Stimulated activated effector memory CD8-positive, alpha-beta T cell treated with anti-CD3 and anti-CD28 coated beads, Interleukin-12 subunit alpha, Interleukin-12 subunit beta, amount 100 ng/mL, for 72 hours (primary cell): ENCODE measurements around the gene ADAMTSL1.
"Not testable (repeated sequence)": the region's sequence is repeated elsewhere in the genome, so short reads cannot be mapped to it uniquely, and the experiment has no call there.

ENCODE experiments used
- ATAC-seq: fragments of 150-1000 bp; cut with Tn5 transposase; 2 replicates; pipeline ENCODE4 v1.10.0; 2021
- DNase-seq, 2 donors: peaks; one replicate each; pipeline ENCODE4 v3.0.0; 2021 to 2022; ENCODE audit warnings: low spot score in 2 of 2
- H3K27ac Mint-ChIP-seq: one replicate; pipeline ENCODE4 v1.8.0; 2022; ENCODE audit warnings: mild to moderate bottlenecking, mixed read lengths
- H3K36me3 Mint-ChIP-seq: one replicate; pipeline ENCODE4 v1.8.0; 2022; ENCODE audit warnings: mild to moderate bottlenecking, mixed read lengths
- H3K4me1 Mint-ChIP-seq: one replicate; pipeline ENCODE4 v1.8.0; 2022; ENCODE audit warnings: mixed read lengths
- H3K4me3 Mint-ChIP-seq: one replicate; pipeline ENCODE4 v1.8.0; 2022; ENCODE audit warnings: mild to moderate bottlenecking, mixed read lengths
- H3K9me3 Mint-ChIP-seq: one replicate; pipeline ENCODE4 v1.8.0; 2022; ENCODE audit warnings: mixed read lengths

ADAMTSL1 gene

DNA sequence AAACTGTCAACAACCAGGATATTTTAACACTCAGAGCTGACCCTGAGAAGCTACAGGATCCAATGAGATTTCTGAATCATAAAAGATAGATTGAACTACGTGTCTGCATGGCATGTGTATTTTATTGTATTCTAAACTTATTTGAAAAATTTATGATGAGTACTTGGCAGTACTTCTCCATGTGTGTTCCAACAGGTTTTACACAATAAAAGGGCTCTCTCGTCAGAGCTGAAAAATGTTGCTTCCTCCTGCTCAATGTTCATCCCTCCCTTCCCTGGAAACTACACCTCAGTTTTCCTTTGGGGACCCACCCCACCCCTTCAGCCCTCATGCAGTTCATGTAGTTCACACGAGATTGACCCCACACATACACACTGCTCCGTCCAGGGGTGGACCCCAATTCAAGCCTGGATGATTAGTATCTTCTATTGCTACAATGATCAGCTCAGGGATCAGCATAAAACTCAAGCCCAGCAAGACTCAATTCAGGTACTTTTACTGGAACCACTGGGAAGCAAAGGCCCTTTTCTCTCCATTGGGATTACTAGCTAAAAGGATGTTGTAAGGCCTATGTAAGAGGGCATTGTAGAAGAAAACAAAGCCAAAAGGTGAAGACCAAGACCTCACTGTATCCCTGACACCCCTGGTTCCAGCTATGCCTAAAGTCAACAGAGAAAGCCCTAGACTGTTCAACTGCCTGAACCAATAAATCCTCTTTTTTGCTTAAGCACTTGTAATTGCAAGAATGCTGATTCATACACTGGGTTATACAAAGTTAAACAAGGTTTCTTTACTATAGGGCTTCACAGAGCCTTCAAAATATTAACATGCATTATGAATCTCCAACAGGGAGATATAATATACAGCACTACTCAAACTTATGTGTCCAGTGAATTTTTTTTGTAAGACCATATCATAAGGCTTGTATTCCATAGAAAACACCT, 446.5 kb downstream of the ADAMTSL1 start:
- DNase-seq (no peak), ATAC-seq (no peak)
- H3K36me3 Mint-ChIP-seq, result no peaks in the 10 kb centered on the region
- no peaks in the 10 kb centered on the region for H3K4me1 Mint-ChIP-seq
- H3K9me3 Mint-ChIP-seq, result no peaks in the 10 kb centered on the region
- H3K4me3 Mint-ChIP-seq, result no peak overlapping the region
- H3K27ac Mint-ChIP-seq, result no peak overlapping the region

DNA sequence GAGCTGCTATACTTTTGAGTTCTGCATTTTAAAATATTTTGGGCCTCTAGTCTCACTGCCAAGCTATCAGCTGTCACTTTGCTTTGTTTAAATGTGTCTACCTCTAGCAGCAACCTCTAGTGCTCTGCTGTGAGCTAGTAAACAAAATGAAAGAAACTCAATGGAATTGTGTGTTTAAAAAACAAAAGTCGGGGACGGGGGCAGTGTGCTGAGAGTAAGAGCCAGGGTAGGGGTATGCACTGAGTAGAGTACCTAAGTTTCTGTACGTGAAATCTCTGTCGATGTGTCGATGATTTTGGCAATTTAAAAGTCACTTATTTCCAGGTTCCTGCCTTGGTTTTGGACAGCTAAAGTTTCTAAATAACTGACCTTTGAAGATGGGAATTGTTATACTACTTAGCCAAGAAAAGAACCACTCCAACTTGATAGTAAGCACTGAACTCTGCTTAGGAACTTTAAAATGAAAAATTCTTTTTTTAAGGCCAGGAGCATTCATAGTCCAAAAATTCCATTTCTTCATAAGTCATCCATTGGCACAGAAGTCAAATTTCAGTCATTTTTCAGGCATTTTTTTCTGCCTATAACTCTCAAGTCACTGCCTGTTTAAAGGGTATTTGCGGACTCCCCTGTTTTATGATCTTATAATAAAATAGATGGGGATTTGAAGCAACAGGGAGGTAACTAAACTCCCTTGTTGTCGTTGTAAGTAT, 447.6 kb downstream of the ADAMTSL1 start:
- no peaks in the 10 kb centered on the region for H3K9me3 Mint-ChIP-seq
- H3K27ac Mint-ChIP-seq, result no peak overlapping the region
- H3K36me3 Mint-ChIP-seq, result no peaks in the 10 kb centered on the region
- ATAC-seq (no peak), DNase-seq (no peak)
- H3K4me1 Mint-ChIP-seq, result no peaks in the 10 kb centered on the region
- no peak overlapping the region for H3K4me3 Mint-ChIP-seq

DNA sequence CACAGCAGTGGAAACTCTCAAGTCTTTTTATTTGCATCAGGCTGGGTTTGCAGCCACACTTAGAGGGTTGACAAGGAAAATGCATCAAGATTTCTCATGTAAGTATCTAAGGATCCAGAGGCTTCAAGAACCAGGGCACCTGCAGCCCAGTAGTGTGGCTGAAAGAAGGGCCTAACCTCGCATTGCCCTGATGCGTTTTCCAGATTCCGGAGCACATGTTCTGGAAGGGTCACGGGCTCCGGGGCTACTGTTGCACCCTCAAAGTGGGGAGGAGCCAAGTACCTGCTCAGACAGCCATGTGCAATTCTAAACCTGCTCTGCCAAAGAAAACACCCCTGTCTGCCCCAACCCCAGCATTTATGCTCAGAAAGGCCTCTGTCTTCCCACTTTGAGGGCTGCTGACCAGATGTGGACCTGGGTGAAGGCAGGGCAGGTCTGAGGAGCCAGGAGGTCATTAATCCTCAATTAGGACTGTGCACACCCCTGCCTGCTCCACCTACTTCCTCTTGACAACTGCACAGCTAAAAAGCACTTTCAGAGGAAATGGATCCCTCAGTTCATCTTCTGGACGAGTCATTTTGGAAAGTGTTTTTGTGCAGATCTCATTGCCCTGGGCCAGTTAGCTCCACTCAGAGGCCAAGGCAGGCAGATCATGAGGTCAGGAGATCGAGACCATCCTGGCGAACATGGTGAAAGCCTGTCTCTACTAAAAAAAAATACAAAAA, 448.4 kb downstream of the ADAMTSL1 start:
- ATAC-seq (no peak), DNase-seq (no peak)
- Mint-ChIP-seq H3K36me3 (no peaks in the 10 kb centered on the region), H3K4me1 (no peaks in the 10 kb centered on the region), H3K27ac (no peak overlapping the region), H3K4me3 (no peak overlapping the region), H3K9me3 (no peaks in the 10 kb centered on the region)

DNA sequence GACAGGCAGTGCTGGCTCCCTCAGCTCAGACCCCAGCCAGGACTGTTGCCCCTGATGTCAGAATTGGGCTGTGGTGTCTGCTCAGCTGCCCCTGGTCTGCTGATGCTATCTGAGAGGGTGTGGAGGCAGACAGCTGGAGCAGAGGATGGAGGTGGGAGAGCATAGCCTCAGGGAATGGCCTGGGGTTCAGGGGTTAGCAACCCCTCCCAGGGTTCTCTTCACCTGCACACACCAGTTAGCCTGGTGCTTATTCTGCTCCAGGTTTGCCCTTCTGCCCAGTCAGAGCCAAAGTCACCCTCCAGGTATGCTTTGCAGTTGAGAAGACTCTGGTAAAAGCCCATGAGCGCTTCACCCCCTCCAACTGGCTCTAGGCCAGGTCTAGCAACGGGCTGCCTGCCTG, 449.2 kb downstream of the ADAMTSL1 start:
- ATAC-seq (peak; percentile 27), DNase-seq (no peak)
- Mint-ChIP-seq H3K4me1 (no peaks in the 10 kb centered on the region), H3K27ac (no peak overlapping the region), H3K4me3 (no peak overlapping the region), H3K36me3 (no peaks in the 10 kb centered on the region), H3K9me3 (no peaks in the 10 kb centered on the region)

DNA sequence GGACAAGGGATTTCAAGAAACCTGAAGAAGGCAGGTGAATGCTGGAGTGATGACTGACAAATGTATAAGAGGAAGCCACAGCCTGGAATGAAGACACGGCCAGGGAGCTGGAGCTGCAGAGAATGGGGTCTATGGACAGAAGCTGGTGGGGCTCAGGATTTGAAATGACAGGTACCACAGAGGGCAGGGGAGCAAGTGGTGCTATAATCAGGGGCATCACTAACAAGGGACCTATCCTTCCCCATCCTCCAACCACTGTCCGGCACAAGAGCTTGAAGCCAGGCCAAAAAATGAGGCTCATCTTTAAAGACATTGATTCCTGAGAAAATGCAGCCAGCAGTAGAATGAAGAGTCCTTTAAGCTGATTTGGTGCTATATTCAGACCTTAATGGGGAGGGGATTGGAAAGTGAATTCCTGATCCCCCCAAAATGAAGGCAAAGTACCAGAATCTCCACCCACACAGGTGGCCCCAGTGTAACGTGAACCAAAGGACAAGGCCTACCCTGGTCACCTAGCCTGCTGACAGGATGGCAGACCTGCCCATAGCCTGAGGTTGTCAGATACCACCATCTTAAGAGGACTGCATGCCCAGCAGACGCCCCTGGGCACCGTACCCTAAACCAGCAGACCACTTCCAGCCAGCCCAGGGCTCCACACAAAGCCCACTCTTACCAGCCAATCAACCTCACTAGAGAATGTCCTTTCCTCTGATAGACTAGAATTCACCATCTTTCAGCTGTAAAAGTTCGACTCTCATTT, 449.9 kb downstream of the ADAMTSL1 start:
- no peak overlapping the region for H3K27ac Mint-ChIP-seq
- H3K36me3 Mint-ChIP-seq, result no peaks in the 10 kb centered on the region
- no peaks in the 10 kb centered on the region for H3K9me3 Mint-ChIP-seq
- no peak for ATAC-seq
- H3K4me1 Mint-ChIP-seq, result no peaks in the 10 kb centered on the region
- no peak for DNase-seq
- H3K4me3 Mint-ChIP-seq, result no peak overlapping the region

DNA sequence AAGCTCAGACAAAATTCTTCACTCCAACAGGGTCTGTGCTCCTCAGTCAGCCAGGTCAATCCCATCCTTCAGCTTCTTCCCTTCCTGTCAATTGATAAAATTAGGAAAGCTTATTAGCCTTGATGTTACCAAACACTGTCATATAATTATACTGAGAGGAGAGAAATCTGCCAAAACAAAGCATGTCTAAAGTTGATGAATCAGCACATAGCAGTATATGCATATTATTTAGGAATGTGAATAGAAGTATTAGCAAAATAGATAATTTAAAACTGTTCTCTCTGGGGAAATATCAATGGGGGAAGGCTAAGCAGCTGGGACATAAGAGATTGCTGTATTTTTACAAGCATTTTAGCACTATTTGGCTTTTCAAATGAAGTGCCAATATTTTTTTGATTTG, 451.9 kb downstream of the ADAMTSL1 start:
- Mint-ChIP-seq H3K4me1 (no peaks in the 10 kb centered on the region), H3K9me3 (no peaks in the 10 kb centered on the region), H3K36me3 (no peaks in the 10 kb centered on the region), H3K4me3 (no peak overlapping the region), H3K27ac (no peak overlapping the region)
- no peak for DNase-seq
- ATAC-seq, result no peak

DNA sequence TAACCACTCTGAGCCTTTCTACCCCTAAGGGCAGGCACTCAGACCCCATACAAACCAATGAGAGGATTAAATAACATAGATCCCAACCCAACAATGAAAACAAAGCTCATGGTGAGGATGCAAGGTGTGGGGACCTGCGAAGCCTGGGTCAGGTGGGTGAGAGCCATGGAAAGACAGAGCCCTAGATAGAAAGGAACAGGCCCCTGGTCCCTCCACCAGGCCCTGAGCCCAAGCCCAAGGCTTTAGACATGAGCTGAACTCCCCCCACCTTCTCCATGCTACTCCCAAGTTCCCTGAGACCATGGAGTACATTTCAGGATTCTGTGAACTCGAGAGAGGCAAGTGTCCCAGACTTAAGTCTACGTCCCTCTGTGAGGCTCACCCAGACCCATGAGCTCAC, 452.6 kb downstream of the ADAMTSL1 start:
- H3K9me3 Mint-ChIP-seq, result no peaks in the 10 kb centered on the region
- H3K4me3 Mint-ChIP-seq, result no peak overlapping the region
- DNase-seq, result no peak
- no peaks in the 10 kb centered on the region for H3K4me1 Mint-ChIP-seq
- H3K36me3 Mint-ChIP-seq, result no peaks in the 10 kb centered on the region
- H3K27ac Mint-ChIP-seq, result no peak overlapping the region
- ATAC-seq, result no peak

DNA sequence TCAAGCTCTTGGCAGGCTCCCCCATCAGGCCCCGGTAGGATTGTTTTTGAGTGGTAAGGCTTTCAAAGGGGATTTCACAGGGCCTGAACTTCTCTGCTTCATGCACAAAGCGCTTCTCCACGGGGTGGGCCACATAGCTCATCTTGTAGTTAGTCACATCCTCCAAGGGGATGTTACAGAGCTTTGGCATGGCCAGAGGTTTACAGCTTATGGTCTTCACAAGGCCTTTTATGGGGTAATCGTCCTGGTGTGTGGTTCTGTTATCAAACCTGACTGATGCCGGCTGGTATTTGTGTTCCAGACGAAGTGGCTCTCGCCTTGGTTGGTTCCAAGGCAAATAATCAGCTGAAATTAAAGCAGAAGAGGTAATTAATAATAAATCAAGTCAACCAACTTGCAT, 454.8 kb downstream of the ADAMTSL1 start:
- no peak overlapping the region for H3K4me3 Mint-ChIP-seq
- H3K36me3 Mint-ChIP-seq, result no peaks in the 10 kb centered on the region
- DNase-seq, result no peak
- no peaks in the 10 kb centered on the region for H3K4me1 Mint-ChIP-seq
- no peaks in the 10 kb centered on the region for H3K9me3 Mint-ChIP-seq
- H3K27ac Mint-ChIP-seq, result no peak overlapping the region
- no peak for ATAC-seq

DNA sequence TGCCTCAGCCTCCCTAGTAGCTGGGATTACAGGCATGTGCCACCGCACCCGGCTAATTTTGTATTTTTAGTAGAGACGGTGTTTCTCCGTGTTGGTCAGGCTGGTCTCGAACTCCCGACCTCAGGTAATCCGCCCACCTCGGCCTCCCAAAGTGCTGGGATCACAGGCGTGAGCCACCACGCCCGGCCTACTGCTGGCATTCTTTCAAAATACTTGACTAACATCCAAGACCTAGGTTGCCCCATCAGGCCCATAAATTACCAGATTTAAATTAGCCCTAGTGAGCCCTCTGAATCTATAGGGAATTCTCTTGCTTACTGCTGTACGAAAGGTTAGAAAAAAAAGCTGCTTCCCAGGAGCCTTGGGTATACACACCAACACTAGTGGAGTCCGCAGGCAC, 456.7 kb downstream of the ADAMTSL1 start:
- not testable (repeated sequence) for DNase-seq, ATAC-seq, H3K36me3 Mint-ChIP-seq, H3K4me3 Mint-ChIP-seq, H3K27ac Mint-ChIP-seq, H3K4me1 Mint-ChIP-seq, H3K9me3 Mint-ChIP-seq

DNA sequence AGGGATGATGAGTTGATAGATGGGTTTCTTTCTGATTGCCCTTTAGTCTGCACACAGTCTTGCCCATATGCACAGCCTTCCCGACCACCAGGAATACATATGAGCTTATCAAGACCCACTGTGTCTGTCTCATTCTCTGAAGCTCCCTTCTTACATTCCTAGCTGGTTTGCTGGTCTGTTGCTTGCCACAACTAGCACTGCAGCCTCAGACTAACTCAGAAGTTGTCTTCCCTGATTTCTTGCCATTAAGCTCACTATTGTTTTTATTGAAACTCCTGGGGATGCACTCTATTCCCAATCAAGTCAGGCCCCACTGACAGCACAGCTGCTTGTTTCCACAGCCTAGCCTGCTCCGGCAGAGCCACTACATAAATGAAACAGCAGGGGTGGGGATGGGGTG, 461.6 kb downstream of the ADAMTSL1 start:
- Mint-ChIP-seq H3K4me1 (no peaks in the 10 kb centered on the region), H3K4me3 (no peak overlapping the region), H3K9me3 (peaks cover 6% of the 10 kb centered on the region), H3K27ac (no peak overlapping the region), H3K36me3 (no peaks in the 10 kb centered on the region)
- DNase-seq (no peak), ATAC-seq (no peak)

DNA sequence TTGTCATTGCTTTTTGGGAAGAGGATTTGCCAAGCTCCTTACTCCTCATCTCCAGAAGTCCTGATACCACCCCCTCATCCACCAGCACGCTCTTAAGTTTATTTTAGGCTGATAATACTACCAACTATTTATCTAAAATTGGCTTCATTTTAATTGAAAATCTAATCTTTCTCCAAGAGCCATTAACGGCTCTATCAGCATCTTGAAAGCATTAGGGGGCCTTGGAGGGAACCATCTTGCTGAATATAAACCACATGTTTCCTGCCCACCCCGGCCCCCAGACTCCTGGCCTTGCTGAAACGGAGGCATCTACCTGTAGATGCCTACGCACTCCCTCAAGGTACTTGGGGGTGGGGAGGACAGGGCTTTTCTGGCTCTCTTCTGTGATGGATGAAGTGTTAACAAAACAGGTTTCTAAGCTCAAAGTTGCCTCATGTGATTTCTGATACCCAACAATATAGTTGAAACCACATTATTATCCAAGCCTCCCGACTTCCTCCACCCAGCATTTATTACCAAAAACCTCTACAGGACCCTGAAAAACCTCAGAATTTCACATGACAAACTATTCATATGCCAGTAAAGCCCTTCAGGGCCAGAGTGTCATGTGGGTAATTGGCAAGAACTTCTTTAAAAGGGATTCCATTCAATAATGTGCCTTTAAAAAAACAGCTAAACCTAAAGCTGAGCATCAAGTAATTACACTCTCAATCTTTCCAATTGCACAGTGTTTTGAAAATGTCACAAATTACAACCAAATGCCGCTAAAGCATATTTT, 462.3 kb downstream of the ADAMTSL1 start:
- Mint-ChIP-seq H3K36me3 (no peaks in the 10 kb centered on the region), H3K4me1 (no peaks in the 10 kb centered on the region), H3K4me3 (no peak overlapping the region), H3K9me3 (peaks cover 6% of the 10 kb centered on the region), H3K27ac (no peak overlapping the region)
- DNase-seq (no peak), ATAC-seq (no peak)

DNA sequence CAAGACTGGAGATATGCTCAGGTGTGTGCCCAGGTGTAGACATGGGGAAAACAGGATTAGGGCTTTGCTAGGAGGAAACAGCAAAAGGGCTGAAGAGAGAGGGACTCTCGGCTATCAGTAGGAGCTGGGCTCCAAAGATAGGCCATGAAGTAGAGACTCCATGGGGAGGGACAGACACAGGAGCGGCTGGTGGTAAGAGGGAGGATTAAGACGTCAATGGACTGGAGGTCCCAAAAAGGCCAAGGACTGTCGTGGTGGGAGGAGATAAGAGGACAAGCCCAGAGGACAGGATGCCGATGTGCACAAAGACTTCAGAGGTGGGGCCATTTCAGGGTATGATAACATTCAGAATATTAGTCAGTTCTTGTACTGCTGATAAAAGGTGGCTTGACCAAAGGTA, 466.0 kb downstream of the ADAMTSL1 start:
- Mint-ChIP-seq H3K36me3 (no peaks in the 10 kb centered on the region), H3K27ac (no peak overlapping the region), H3K9me3 (no peaks in the 10 kb centered on the region), H3K4me1 (no peaks in the 10 kb centered on the region), H3K4me3 (no peak overlapping the region)
- DNase-seq (no peak), ATAC-seq (no peak)

DNA sequence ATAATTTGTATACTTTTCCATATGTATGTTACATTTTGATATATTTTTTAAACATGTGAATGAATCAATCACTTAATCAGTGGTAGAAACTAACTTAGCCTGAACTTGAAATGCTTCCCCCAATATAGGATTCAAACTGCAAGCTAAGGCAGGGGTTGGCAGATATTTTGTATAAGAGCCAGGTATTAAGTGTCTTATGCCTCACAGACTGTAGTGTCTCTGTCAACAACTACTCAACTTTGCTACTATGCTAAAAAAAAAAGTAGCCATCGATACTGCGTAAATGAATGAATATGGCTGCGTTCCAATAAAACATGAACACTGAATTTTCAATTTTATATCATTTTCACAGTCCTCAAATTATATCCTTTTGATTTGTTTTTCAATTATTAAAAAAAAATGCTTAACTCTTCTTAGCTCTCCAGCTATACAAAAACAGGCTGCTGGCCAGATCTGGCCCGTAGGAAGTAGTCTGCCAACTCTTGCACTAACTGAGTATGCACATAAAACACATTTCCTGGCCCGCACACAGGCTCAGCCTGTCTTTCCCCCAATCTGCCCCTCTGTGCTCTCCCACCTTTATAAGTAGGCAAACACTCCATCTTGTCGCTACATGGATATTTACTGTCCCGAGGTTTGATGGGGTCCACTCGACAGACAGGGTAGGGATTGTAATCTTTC, 467.2 kb downstream of the ADAMTSL1 start:
- Mint-ChIP-seq H3K36me3 (no peaks in the 10 kb centered on the region), H3K4me1 (no peaks in the 10 kb centered on the region), H3K9me3 (no peaks in the 10 kb centered on the region), H3K27ac (no peak overlapping the region), H3K4me3 (no peak overlapping the region)
- DNase-seq, result no peak
- ATAC-seq, result no peak

DNA sequence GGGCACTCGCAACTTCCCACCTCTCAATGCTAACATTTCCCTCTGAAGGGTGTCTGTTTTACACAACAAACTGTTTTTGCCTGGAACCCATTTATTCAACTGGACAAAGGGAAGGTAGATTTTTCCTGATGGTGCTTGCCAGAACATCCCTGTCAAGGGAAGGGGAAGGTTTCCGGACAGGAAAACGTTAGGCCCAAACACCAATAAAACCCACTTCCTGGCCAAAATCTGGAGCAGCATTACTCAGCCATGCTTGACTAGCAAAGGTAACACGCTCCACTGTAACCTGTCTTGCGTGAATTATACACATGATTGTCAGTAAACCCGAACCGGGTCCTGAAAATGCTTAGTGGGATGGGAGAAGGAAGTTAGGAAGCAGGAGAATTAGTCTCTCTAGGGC, 468.8 kb downstream of the ADAMTSL1 start:
- no peaks in the 10 kb centered on the region for H3K4me1 Mint-ChIP-seq
- ATAC-seq (no peak), DNase-seq (no peak)
- H3K27ac Mint-ChIP-seq, result no peak overlapping the region
- H3K4me3 Mint-ChIP-seq, result no peak overlapping the region
- no peaks in the 10 kb centered on the region for H3K36me3 Mint-ChIP-seq
- no peaks in the 10 kb centered on the region for H3K9me3 Mint-ChIP-seq
